Cardiac muscle cell (in vitro differentiated cells and primary cell): ENCODE measurements around the gene GRK3. TPM values are rescaled to one million over a fixed set of nuclear protein-coding genes. Genes with fewer than 3 reads are reported as not detected.

Source experiments
- DNase-seq, 2 donors: peaks; one replicate each; pipeline versions ENCODE4 v3.0.0 to v3.0.0-alpha.2; 2010 to 2017; ENCODE audit warnings: low read depth in 1 of 2, low spot score in 1 of 2
- H3K27ac ChIP-seq: fragments of 200-600 bp; sonication (generic); 2 replicates; pipeline ENCODE4 v1.5.1; 2016
- H3K27me3 ChIP-seq: fragments of 200-600 bp; sonication (generic); 2 replicates; pipeline ENCODE4 v1.6.0; 2016; ENCODE audit warnings: control low read depth
- H3K36me3 ChIP-seq: fragments of 200-600 bp; sonication (generic); 2 replicates; pipeline ENCODE4 v1.5.1; 2016; ENCODE audit warnings: control low read depth
- H3K4me1 ChIP-seq: fragments of 200-600 bp; sonication (generic); 2 replicates; pipeline ENCODE4 v1.8.1; 2017; ENCODE audit warnings: low read depth, mild to moderate bottlenecking, mixed run types
- H3K4me3 ChIP-seq: fragments of 200-600 bp; sonication (generic); 2 replicates; pipeline ENCODE4 v1.5.1; 2016; ENCODE audit warnings: mild to moderate bottlenecking
- H3K9me3 ChIP-seq: fragments of 200-600 bp; sonication (generic); 2 replicates; pipeline ENCODE4 v1.5.1; 2017; ENCODE audit warnings: low read depth, mild to moderate bottlenecking, control low read depth
- polyA plus RNA-seq: library from polyadenylated mRNA; unstranded; fragments of >200 nt; fragmentation: Nextera tagmentation; extraction: Ambion mirVana; gene quantifications from 2 replicates; pipeline ENCODE4 v1.2.1, GENCODE V29; 2016
- total RNA-seq: library from RNA; depleted of rRNA; stranded (reverse); fragments of >200 nt; gene quantifications from 2 replicates; pipeline ENCODE4 v1.2.3, GENCODE V29; 2016
- TF ChIP-seq, protein P1 (sequence below): IDR thresholded peaks from 2 replicates; pipeline ENCODE4 v1.5.1; 2012; ENCODE audit warnings: low read depth, mild to moderate bottlenecking, low read length

The GRK3 gene
- total and polyA plus RNA-seq, 2 experiments from 2014 or later, result 5.7 to 10.5 TPM

GRCh38 chr22:25751174-25751581 is 186.7 kb downstream of the GRK3 start:
- Histone ChIP-seq H3K4me3 (no peak overlapping the region), H3K27me3 (no peaks in the 10 kb centered on the region), H3K4me1 (peaks cover 44% of the 10 kb centered on the region), H3K9me3 (no peaks in the 10 kb centered on the region), H3K27ac (peak overlapping the region; percentile 89), H3K36me3 (peaks cover 5% of the 10 kb centered on the region)
- TF ChIP-seq, protein P1, sequence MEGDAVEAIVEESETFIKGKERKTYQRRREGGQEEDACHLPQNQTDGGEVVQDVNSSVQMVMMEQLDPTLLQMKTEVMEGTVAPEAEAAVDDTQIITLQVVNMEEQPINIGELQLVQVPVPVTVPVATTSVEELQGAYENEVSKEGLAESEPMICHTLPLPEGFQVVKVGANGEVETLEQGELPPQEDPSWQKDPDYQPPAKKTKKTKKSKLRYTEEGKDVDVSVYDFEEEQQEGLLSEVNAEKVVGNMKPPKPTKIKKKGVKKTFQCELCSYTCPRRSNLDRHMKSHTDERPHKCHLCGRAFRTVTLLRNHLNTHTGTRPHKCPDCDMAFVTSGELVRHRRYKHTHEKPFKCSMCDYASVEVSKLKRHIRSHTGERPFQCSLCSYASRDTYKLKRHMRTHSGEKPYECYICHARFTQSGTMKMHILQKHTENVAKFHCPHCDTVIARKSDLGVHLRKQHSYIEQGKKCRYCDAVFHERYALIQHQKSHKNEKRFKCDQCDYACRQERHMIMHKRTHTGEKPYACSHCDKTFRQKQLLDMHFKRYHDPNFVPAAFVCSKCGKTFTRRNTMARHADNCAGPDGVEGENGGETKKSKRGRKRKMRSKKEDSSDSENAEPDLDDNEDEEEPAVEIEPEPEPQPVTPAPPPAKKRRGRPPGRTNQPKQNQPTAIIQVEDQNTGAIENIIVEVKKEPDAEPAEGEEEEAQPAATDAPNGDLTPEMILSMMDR, result no peak
- no peak for DNase-seq

DNA sequence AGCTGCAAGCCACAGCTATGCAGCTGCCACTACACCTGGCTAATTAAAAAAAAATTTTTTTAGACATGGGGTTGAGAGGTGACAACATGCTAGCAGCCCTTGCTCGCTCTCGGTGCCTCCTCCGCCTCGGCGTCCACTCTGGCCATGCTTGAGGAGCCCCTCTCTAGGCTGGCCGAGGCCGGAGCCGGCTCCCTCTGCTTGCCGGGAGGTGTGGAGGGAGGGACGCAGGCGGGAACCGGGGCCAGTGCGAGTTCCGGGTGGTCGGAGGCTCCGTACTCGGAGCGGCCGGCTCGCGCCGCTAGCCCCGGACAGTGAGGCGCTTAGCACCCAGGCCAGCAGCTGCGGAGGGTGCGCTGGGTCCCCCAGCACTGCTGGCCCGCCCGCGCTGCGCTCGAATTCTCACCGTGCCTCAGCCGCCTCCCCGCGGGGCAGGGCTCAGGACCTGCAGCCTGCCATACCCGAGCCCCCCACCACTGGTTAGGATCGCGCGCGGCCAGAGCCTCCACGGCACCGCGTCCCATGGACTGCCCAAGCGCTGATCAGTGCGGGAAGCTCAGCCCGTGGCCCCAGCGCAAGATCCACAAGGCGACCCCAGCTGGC is 188.2 kb downstream of the GRK3 start:
- peaks cover 5% of the 10 kb centered on the region for H3K36me3 ChIP-seq
- no peak for DNase-seq
- H3K27me3 ChIP-seq, result no peaks in the 10 kb centered on the region
- H3K9me3 ChIP-seq, result no peaks in the 10 kb centered on the region
- H3K27ac ChIP-seq, result no peak overlapping the region
- H3K4me3 ChIP-seq, result no peak overlapping the region
- peaks cover 36% of the 10 kb centered on the region for H3K4me1 ChIP-seq
- TF ChIP-seq, protein P1, result no peak

- peaks cover 31% of the 10 kb centered on the region for H3K4me1 ChIP-seq
- no peak for DNase-seq
- TF ChIP-seq, protein P1, result no peak
- H3K9me3 ChIP-seq, result no peaks in the 10 kb centered on the region
- H3K27me3 ChIP-seq, result no peaks in the 10 kb centered on the region
- H3K36me3 ChIP-seq, result peaks cover 5% of the 10 kb centered on the region
- peak overlapping the region; percentile 75 for H3K27ac ChIP-seq
- H3K4me3 ChIP-seq, result no peak overlapping the region
These were observed 188.8 kb downstream of the GRK3 start for GRCh38 chr22:25753252-25753651.

DNA sequence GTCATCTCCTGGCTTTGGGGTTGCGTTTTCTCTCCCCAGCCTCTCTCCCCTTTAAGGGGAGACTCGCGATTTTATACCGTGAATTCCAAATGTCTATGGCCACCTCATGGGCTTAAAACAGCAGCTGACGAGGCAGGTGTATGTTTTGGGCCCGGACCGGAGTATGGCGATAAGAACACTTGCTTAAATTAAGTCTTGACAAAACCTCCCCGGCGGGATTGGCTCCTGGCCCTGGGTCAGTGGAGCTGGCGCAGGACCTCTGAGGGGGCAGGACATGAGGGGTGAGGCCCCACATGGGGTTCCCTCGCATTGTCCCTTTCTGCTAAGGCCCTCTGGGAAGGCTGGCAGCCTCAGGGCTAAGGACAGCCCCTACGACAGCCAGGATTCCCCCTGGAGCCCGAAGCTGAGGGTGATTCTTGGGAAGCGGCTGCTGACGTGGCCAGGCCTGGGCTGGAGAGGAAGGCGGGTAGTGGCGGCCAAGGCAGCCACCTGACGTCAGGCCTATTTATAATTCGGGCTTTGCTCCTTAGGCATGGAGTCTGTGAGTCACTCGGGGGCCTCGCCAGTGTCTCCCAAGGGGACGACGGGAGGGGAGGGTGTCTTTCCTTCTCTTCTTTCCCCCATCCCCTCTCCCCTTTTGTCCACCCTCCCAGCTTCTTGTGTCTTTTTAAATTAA is 190.2 kb downstream of the GRK3 start:
- DNase-seq, result peak; percentile 67 to 85
- peaks cover 5% of the 10 kb centered on the region for H3K36me3 ChIP-seq
- TF ChIP-seq, protein P1, result no peak
- no peaks in the 10 kb centered on the region for H3K27me3 ChIP-seq
- H3K27ac ChIP-seq, result peak overlapping the region; percentile 75
- peaks cover 22% of the 10 kb centered on the region for H3K4me1 ChIP-seq
- no peaks in the 10 kb centered on the region for H3K9me3 ChIP-seq
- no peak overlapping the region for H3K4me3 ChIP-seq

DNA sequence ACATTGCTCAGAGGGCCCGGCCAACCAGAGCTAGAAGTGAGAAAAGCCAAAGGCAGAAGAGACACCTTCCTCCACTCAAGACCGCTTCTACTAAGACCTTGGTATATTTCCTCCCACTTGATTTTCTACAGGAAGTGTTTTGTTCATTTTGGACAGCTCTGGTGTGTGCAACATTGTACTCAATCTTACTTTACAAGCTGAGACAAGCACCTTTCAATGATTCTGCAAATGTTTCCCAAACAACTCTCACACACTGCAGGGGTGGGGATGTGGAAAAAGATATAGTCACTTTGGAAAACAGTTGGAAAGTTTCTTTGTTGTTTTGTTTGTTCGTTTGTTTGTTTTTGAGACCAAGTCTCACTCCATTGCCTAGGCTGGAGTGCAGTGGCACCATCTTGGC is 193.2 kb downstream of the GRK3 start:
- DNase-seq, result no peak
- no peak overlapping the region for H3K4me3 ChIP-seq
- no peaks in the 10 kb centered on the region for H3K9me3 ChIP-seq
- H3K27me3 ChIP-seq, result no peaks in the 10 kb centered on the region
- H3K4me1 ChIP-seq, result peaks cover 39% of the 10 kb centered on the region
- TF ChIP-seq, protein P1, result no peak
- peak overlapping the region; percentile 83 for H3K27ac ChIP-seq
- peaks cover 9% of the 10 kb centered on the region for H3K36me3 ChIP-seq
